CD4-positive, alpha-beta T cell (primary cell): ENCODE data around the gene BYSL. TPM values are rescaled to one million over a fixed set of nuclear protein-coding genes. Genes with fewer than 3 reads are reported as not detected.

Experiments
- ATAC-seq: fragments of 200-7000 bp; cut with Tn5 transposase; one replicate; pipeline ENCODE4 v1.10.0; 2022; ENCODE audit warnings: mild to moderate bottlenecking; ENCODE audit not compliant: poor library complexity
- CTCF ChIA-PET: fragments of 350-600 bp; sonication (Branson Sonifier 250); formaldehyde crosslinking; loops from one replicate; lab custom pipeline; 2021; ENCODE audit warnings: antibody characterized with exemption, inconsistent platforms; lab: Charles Lee
- POLR2A ChIA-PET: fragments of 350-600 bp; sonication (Branson Sonifier 250); formaldehyde crosslinking; loops from one replicate; lab custom pipeline; 2021; ENCODE audit warnings: antibody characterized with exemption, inconsistent platforms; lab: Charles Lee
- DNase-seq, 14 experiments: peaks; one replicate each; pipeline ENCODE4 v3.0.0-alpha.2; 2013 to 2020; ENCODE audit warnings: mixed read lengths in 2 of 14
- H3K27ac ChIP-seq, 2 donors: one replicate each; pipeline versions ENCODE4 v1.5.1 to v1.7.0; 2013; ENCODE audit warnings: low read length in 2 of 2, low read depth in 1 of 2, mild to moderate bottlenecking in 1 of 2
- H3K27me3 ChIP-seq, 2 experiments: 1 replicate in 1 of 2; 2 replicates in 1 of 2; pipeline versions ENCODE4 v1.6.1 to v1.7.0; 2013; ENCODE audit warnings: low read length in 2 of 2, control low read depth in 1 of 2, mild to moderate bottlenecking in 1 of 2, moderate library complexity in 1 of 2; ENCODE audit not compliant: insufficient read depth in 2 of 2, control insufficient read depth in 1 of 2
- H3K36me3 ChIP-seq: one replicate; pipeline ENCODE4 v1.6.1; 2013; ENCODE audit warnings: low read length, control low read depth; ENCODE audit not compliant: insufficient read depth
- H3K4me1 ChIP-seq: one replicate; pipeline ENCODE4 v1.6.1; 2013; ENCODE audit warnings: low read length, control low read depth; ENCODE audit not compliant: insufficient read depth
- H3K4me3 ChIP-seq: one replicate; pipeline ENCODE4 v1.5.1; 2013; ENCODE audit warnings: mild to moderate bottlenecking, low read length, moderate library complexity
- H3K9me3 ChIP-seq, 2 experiments: 1 replicate in 1 of 2; 2 replicates in 1 of 2; pipeline versions ENCODE4 v1.6.1 to v1.7.0; 2013; ENCODE audit warnings: low read length in 2 of 2, mild to moderate bottlenecking in 2 of 2, control low read depth in 1 of 2, moderate library complexity in 1 of 2; ENCODE audit not compliant: control insufficient read depth in 1 of 2, insufficient read depth in 1 of 2
- H3K27ac Mint-ChIP-seq: one replicate; pipeline ENCODE4 v1.8.0; 2020; ENCODE audit warnings: mixed read lengths
- H3K27me3 Mint-ChIP-seq: one replicate; pipeline ENCODE4 v1.8.0; 2021; ENCODE audit warnings: mixed read lengths
- H3K36me3 Mint-ChIP-seq: one replicate; pipeline ENCODE4 v1.8.0; 2021; ENCODE audit warnings: low read depth, mixed read lengths
- H3K4me1 Mint-ChIP-seq: one replicate; pipeline ENCODE4 v1.8.0; 2021; ENCODE audit warnings: low read depth, mixed read lengths
- H3K4me3 Mint-ChIP-seq: one replicate; pipeline ENCODE4 v1.8.0; 2020; ENCODE audit warnings: mild to moderate bottlenecking, mixed read lengths
- H3K9me3 Mint-ChIP-seq: one replicate; pipeline ENCODE4 v1.8.0; 2020; ENCODE audit warnings: mixed read lengths
- intact Hi-C, 2 experiments: fragments of 100-400 bp; cut with DNase I in 1 of 2; cut with micrococcal nuclease in 1 of 2; formaldehyde crosslinking; loops; one replicate each; pipeline versions ENCODE4 v1.15.1 to v1.9.0; 2023 to 2025; cut with DNase I, micrococcal nuclease
- total RNA-seq, 174 experiments: library from RNA in 2 of 174; stranded (reverse) in 2 of 174; gene quantifications; one replicate each; pipeline ENCODE4 v1.2.3 and lab custom pipeline; 2021 to 2026
- TF ChIP-seq, protein P1 (sequence below): fragments of 200-600 bp; IDR thresholded peaks from one replicate; pipeline ENCODE4 v1.8.0; 2022; ENCODE audit warnings: antibody characterized with exemption, mild to moderate bottlenecking

The BYSL gene
- total RNA-seq, 2 experiments from 2014 or later = 1.2 to 1.6 TPM

DNA sequence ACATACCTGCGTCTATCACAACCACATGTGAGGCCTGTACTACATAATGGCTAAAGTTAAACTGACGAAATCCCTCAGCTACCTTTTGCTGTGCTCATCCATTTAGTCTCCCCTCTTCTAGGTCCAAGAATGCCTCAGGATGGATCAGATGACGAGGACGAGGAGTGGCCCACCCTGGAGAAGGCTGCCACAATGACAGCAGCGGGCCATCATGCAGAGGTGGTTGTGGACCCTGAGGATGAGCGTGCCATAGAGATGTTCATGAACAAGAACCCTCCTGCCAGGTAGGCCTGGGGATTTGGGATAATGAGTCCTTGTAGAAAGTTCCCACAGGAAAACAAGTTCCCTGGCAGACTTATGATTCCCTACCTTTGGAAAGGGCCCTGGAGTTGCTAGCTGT is 6.0 kb downstream of the BYSL start:
- no peaks in the 10 kb centered on the region for H3K9me3 Mint-ChIP-seq
- no peak for ATAC-seq
- Histone ChIP-seq H3K27me3 (no peaks in the 10 kb centered on the region), H3K4me3 (no peak overlapping the region), H3K4me1 (peaks cover 17% of the 10 kb centered on the region), H3K36me3 (peaks cover 56% of the 10 kb centered on the region), H3K27ac (no peak overlapping the region), H3K9me3 (no peaks in the 10 kb centered on the region)
- peaks cover 58% of the 10 kb centered on the region for H3K36me3 Mint-ChIP-seq
- intact Hi-C loops = no loop called here
- ChIA-PET POLR2A (interaction anchor here (1.5 to 5.1 kb wide), 2 partner anchors 11 to 118 kb away, joined by 6 to 32 read pairs; no protein-coding TSS in a partner anchor), CTCF (interaction anchor here (0.7 to 2.1 kb wide), 3 partner anchors 117 to 140 kb away, joined by 3 to 5 read pairs (median 3); partner anchors contain the start of gene TOMM6)
- H3K4me1 Mint-ChIP-seq = peaks cover 44% of the 10 kb centered on the region
- no peak overlapping the region for H3K4me3 Mint-ChIP-seq
- H3K27ac Mint-ChIP-seq = peak overlapping the region; percentile 36
- DNase-seq = no peak
- H3K27me3 Mint-ChIP-seq = no peaks in the 10 kb centered on the region
- TF ChIP-seq, protein P1, sequence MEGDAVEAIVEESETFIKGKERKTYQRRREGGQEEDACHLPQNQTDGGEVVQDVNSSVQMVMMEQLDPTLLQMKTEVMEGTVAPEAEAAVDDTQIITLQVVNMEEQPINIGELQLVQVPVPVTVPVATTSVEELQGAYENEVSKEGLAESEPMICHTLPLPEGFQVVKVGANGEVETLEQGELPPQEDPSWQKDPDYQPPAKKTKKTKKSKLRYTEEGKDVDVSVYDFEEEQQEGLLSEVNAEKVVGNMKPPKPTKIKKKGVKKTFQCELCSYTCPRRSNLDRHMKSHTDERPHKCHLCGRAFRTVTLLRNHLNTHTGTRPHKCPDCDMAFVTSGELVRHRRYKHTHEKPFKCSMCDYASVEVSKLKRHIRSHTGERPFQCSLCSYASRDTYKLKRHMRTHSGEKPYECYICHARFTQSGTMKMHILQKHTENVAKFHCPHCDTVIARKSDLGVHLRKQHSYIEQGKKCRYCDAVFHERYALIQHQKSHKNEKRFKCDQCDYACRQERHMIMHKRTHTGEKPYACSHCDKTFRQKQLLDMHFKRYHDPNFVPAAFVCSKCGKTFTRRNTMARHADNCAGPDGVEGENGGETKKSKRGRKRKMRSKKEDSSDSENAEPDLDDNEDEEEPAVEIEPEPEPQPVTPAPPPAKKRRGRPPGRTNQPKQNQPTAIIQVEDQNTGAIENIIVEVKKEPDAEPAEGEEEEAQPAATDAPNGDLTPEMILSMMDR = no peak

DNA sequence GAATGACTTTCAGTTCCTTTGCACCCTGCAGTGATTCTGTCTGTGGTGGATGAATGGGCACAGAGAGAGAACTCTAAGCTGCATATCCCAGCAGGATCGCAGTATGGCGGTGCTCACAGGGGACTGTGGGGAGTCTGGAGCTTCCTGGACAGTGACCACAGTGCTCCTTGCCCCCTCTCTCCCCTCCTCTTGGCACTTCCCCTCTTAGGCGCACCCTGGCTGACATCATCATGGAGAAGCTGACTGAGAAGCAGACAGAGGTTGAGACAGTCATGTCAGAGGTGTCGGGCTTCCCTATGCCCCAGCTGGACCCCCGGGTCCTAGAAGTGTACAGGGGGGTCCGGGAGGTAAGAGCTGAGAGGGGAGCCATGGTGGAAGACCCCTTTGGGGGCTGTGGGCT is 8.6 kb downstream of the BYSL start:
- DNase-seq (no peak), ATAC-seq (no peak)
- no peak overlapping the region for H3K27ac ChIP-seq
- intact Hi-C loops = no loop called here
- no peak overlapping the region for H3K4me3 ChIP-seq
- H3K36me3 ChIP-seq = peaks cover 81% of the 10 kb centered on the region
- H3K4me3 Mint-ChIP-seq = no peak overlapping the region
- no peak overlapping the region for H3K27ac Mint-ChIP-seq
- ChIA-PET POLR2A (interaction anchor here (1.0 to 5.1 kb wide), 3 partner anchors 8 to 110 kb away, joined by 3 to 32 read pairs (median 5); no protein-coding TSS in a partner anchor), CTCF (interaction anchor here (1.1 kb wide), 1 partner anchor 114 kb away, joined by 3 read pairs; no protein-coding TSS in a partner anchor)
- peaks cover 12% of the 10 kb centered on the region for H3K4me1 ChIP-seq
- H3K27me3 Mint-ChIP-seq = no peaks in the 10 kb centered on the region
- no peaks in the 10 kb centered on the region for H3K27me3 ChIP-seq
- H3K9me3 ChIP-seq = no peaks in the 10 kb centered on the region
- H3K9me3 Mint-ChIP-seq = no peaks in the 10 kb centered on the region
- H3K4me1 Mint-ChIP-seq = peaks cover 35% of the 10 kb centered on the region
- TF ChIP-seq, protein P1 = no peak
- H3K36me3 Mint-ChIP-seq = peaks cover 72% of the 10 kb centered on the region

DNA sequence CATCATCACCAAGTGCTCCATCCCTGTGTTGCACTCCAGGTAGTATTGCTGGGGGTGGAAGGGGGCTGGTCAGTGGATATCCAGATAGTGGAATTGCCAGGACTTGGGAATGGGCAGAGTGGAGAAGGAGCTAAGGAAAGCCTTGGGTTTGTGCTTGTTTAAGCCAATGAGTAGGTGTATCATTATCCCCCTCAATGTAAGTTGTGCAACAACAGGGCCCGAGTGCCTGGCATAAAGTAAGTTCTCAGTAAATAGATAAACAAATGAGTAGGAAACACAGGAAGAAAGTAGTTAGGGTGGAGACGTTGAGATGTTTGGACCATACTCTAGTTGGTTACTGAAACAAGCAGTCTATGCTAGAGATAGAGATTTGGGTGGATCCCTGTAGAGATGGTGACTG is 10.5 kb downstream of the BYSL start:
- no peaks in the 10 kb centered on the region for H3K27me3 ChIP-seq
- CTCF ChIA-PET = no interaction called here
- peaks cover 95% of the 10 kb centered on the region for H3K36me3 ChIP-seq
- POLR2A ChIA-PET = interaction anchor here (1.7 to 9.1 kb wide), 3 partner anchors 7 to 114 kb away, joined by 4 to 168 read pairs (median 32); partner anchors contain the start of genes CCND3 and TAF8
- H3K27ac ChIP-seq = no peak overlapping the region
- intact Hi-C loops = no loop called here
- TF ChIP-seq, protein P1 = no peak
- no peak for ATAC-seq
- Mint-ChIP-seq H3K27me3 (no peaks in the 10 kb centered on the region), H3K36me3 (peaks cover 87% of the 10 kb centered on the region), H3K4me3 (no peak overlapping the region), H3K9me3 (no peaks in the 10 kb centered on the region), H3K4me1 (peaks cover 46% of the 10 kb centered on the region), H3K27ac (peak overlapping the region; percentile 50)
- H3K9me3 ChIP-seq = no peaks in the 10 kb centered on the region
- H3K4me3 ChIP-seq = no peak overlapping the region
- H3K4me1 ChIP-seq = peaks cover 31% of the 10 kb centered on the region
- DNase-seq = no peak
